ENCODE results near the gene ASMTL.

DNA sequence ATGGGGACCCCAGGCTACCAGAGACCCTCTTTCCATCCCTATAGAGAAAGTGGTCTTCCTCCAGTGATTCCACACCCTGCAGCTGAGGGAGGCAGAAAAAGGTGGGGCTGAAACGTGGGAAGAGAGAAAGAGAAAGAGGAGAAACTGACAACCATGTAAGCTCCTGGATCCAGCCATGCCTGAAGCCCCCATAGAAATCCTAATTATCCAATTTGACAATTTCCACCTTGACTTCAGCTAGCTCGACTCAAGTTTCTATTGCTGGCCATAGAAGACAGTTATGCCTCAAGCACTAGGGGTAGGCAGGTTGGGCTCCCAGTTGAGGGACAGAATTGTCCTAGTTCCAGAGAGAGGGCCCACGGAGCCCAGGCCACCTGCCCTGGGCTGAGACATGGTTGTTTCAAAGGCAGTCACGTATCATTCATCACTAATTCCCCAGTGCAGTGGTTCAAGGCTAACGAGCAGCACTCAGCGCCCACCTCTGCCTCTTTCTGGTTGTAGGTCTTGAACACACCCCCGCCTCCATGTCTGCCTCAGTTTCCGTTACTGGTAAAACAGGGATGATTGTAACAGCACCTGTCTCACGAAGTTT, 39.8 kb upstream of the ASMTL start:
- TF ChIP-seq POLR2AphosphoS5 (IDR thresholded peaks at IDR 0.05) (no peak), POLR2A (IDR thresholded peaks at IDR 0.05) (no peak), CTCF (IDR thresholded peaks at IDR 0.05) (no peak), EP300 (IDR thresholded peaks at IDR 0.05) (no peak)
